OCI-LY7 (cell line): ENCODE results near the gene KATNA1. TPM values are rescaled to one million over a fixed set of nuclear protein-coding genes. Genes with fewer than 3 reads are reported as not detected.

Source experiments
- Bru-seq: library from RNA; stranded (reverse); fragments of 400-500 nt; gene quantifications from one replicate; lab custom pipeline; 2021; lab: Mats Ljungman, UMichigan
- BruChase-seq, 2 experiments: library from RNA; stranded (reverse); fragments of 400-500 nt; gene quantifications; one replicate each; lab custom pipeline; 2021; lab: Mats Ljungman, UMichigan
- BruUV-seq: library from RNA; stranded (reverse); fragments of 400-500 nt; replicated peaks from 2 replicates; lab custom pipeline; 2021; lab: Mats Ljungman, UMichigan
- CTCF ChIA-PET: fragments of 300-600 bp; sonication (Branson Sonifier 250); formaldehyde crosslinking; loops from one replicate; lab custom pipeline; 2022; ENCODE audit warnings: antibody characterized with exemption; ENCODE audit not compliant: unreplicated experiment; lab: Charles Lee
- POLR2A ChIA-PET: fragments of 300-600 bp; sonication (Branson Sonifier 250); formaldehyde crosslinking; loops from one replicate; lab custom pipeline; 2022; ENCODE audit warnings: antibody characterized with exemption; lab: Charles Lee
- DNase-seq: peaks from one replicate; pipeline ENCODE4 v3.0.0-alpha.2; 2015; ENCODE audit warnings: low spot score
- H2AFZ ChIP-seq: fragments of 200-600 bp; sonication (generic), shearing (Covaris generic); 2 replicates; pipeline ENCODE4 v1.6.1; 2014; ENCODE audit warnings: mild to moderate bottlenecking, antibody characterized with exemption, low read length, moderate library complexity
- H3K27ac ChIP-seq: fragments of 200-600 bp; sonication (generic); 2 replicates; pipeline ENCODE4 v1.5.1; 2014; ENCODE audit warnings: mixed run types, low read depth, mild to moderate bottlenecking, moderate library complexity, low read length, inconsistent platforms; ENCODE audit not compliant: poor library complexity, severe bottlenecking
- H3K36me3 ChIP-seq: fragments of 200-600 bp; sonication (generic); 2 replicates; pipeline ENCODE4 v1.6.1; 2014; ENCODE audit warnings: mild to moderate bottlenecking, antibody characterized with exemption, low read length, moderate library complexity, mixed read lengths; ENCODE audit not compliant: insufficient read depth
- H3K4me1 ChIP-seq: fragments of 200-600 bp; sonication (generic); 2 replicates; pipeline ENCODE4 v1.5.1; 2014; ENCODE audit warnings: mild to moderate bottlenecking, low read length; ENCODE audit not compliant: insufficient read depth, poor library complexity, severe bottlenecking
- H3K4me2 ChIP-seq: fragments of 200-600 bp; sonication (generic); 2 replicates; pipeline ENCODE4 v1.6.1; 2014; ENCODE audit warnings: mild to moderate bottlenecking, low read length
- H3K4me3 ChIP-seq: fragments of 200-600 bp; sonication (generic); 2 replicates; pipeline ENCODE4 v1.5.1; 2014; ENCODE audit warnings: mild to moderate bottlenecking, low read depth, low read length; ENCODE audit not compliant: poor library complexity, severe bottlenecking
- H3K79me2 ChIP-seq: fragments of 200-600 bp; sonication (generic); 2 replicates; pipeline ENCODE4 v1.6.1; 2016; ENCODE audit warnings: low read depth, mild to moderate bottlenecking, low read length, moderate library complexity, mixed read lengths; ENCODE audit not compliant: insufficient read depth
- H3K9me2 ChIP-seq: fragments of 200-600 bp; sonication (generic); 2 replicates; pipeline ENCODE4 v1.6.1; 2016; ENCODE audit warnings: mild to moderate bottlenecking, low read length, mixed read lengths; ENCODE audit not compliant: insufficient read depth
- H3K9me3 ChIP-seq: fragments of 200-600 bp; sonication (generic); 2 replicates; pipeline ENCODE4 v1.6.1; 2014; ENCODE audit warnings: mild to moderate bottlenecking, mixed run types, low read length, mixed read lengths
- H4K20me1 ChIP-seq: fragments of 200-600 bp; sonication (generic); 2 replicates; pipeline ENCODE4 v1.6.1; 2014; ENCODE audit warnings: mild to moderate bottlenecking, antibody characterized with exemption, low read length, moderate library complexity, mixed read lengths; ENCODE audit not compliant: insufficient read depth
- CTCF ChIP-seq: fragments of 200-600 bp; sonication (generic); conservative IDR thresholded peaks from 2 replicates; pipeline ENCODE4 v1.5.1; 2014; ENCODE audit warnings: mild to moderate bottlenecking, antibody characterized with exemption, low read length, moderate library complexity, mixed read lengths
- EZH2phosphoT487 ChIP-seq: fragments of 200-600 bp; sonication (generic); IDR thresholded peaks from 2 replicates; pipeline ENCODE4 v1.6.1; 2018; ENCODE audit warnings: low read depth, borderline replicate concordance, mild to moderate bottlenecking, mixed run types, antibody characterized with exemption, low read length, moderate library complexity, mixed read lengths
- intact Hi-C: fragments of 100-400 bp; cut with micrococcal nuclease; formaldehyde crosslinking; loops from one replicate; pipeline ENCODE4 v1.10.0; 2022; ENCODE audit not compliant: unreplicated experiment
- long read RNA-seq: library from polyadenylated mRNA; stranded (forward); transcript quantifications from one replicate; pipeline ENCODE4 v2.0.0, GENCODE V29; 2022
- total RNA-seq, 2 experiments: library from RNA; depleted of rRNA in 1 of 2; stranded (reverse); fragments of >200 nt in 1 of 2; shearing (Covaris generic) in 1 of 2; gene quantifications; 2 replicates each; pipeline ENCODE4 v1.2.3, GENCODE V29; 2014 to 2022

KATNA1 gene
- total RNA-seq (2014; rRNA removed; shearing (Covaris generic)) (35.1 and 40.9 TPM in 2 replicates), total RNA-seq (2022) (32.8 and 36.5 TPM in 2 replicates), Bru-seq, nascent RNA (percentile 76 among the genes with signal in this experiment), BruChase-seq, experiment 1, labeled RNA remaining after a 6-hour chase (percentile 69 among the genes with signal in this experiment), BruChase-seq, experiment 2, labeled RNA remaining after a 2-hour chase (percentile 72 among the genes with signal in this experiment)
- long read RNA-seq, transcript KATNA1-203 (11 exons, 1,984 nt) = major isoform, 79 of 105 reads
- long read RNA-seq, partial matches to known transcripts = 5 of 105 reads
- long read RNA-seq, other reads (novel, unspliced or antisense) = 21 of 105 reads

GRCh38 chr6:149648148-149649145, at the start of gene KATNA1:
Gene KATNA1, minus strand, starts transcription at chr6:149648714. Its CDS starts 10,167 bp downstream, at chr6:149638547.
- intact Hi-C loops = loop anchor here (1.0 to 5.0 kb wide), 3 partner anchors 83 to 102 kb away; partner anchors contain the start of genes NUP43, PCMT1 and PPIL4
- Histone ChIP-seq H3K4me1 (peaks cover 58% of the 10 kb centered on the region), H3K4me2 (peak within 1 kb of the TSS; percentile 82), H3K9me2 (no peaks in the 10 kb centered on the region), H3K9me3 (no peaks in the 10 kb centered on the region), H3K4me3 (peak within 1 kb of the TSS; percentile 84), H2AFZ (peak within 1 kb of the TSS; percentile 87), H3K27ac (peak within 1 kb of the TSS; percentile 98), H4K20me1 (no peaks in the 10 kb centered on the region), H3K79me2 (peaks cover 49% of the 10 kb centered on the region), H3K36me3 (peaks cover 10% of the 10 kb centered on the region)
- BruUV-seq = no TSS peak
- ChIA-PET POLR2A (interaction anchor here (0.6 to 1.2 kb wide), 2 partner anchors 24 to 121 kb away, joined by 3 read pairs; no protein-coding TSS in a partner anchor), CTCF (no interaction called here)
- TF ChIP-seq CTCF (0 out of 2 replicates have a peak, but pooled peaks have one; percentile 21), EZH2phosphoT487 (no peak)
- peak; percentile 93 for DNase-seq

- POLR2A ChIA-PET = interaction anchor here (0.6 kb wide), 1 partner anchor 8 kb away, joined by 6 read pairs; no protein-coding TSS in a partner anchor
- CTCF ChIA-PET = no interaction called here
- no peak overlapping the region for H2AFZ ChIP-seq
Observed at GRCh38 chr6:149698175-149698574, 49.7 kb upstream of the KATNA1 start.

More at GRCh38 chr6:149698175-149698574, 49.7 kb upstream of the KATNA1 start:
- no peak for DNase-seq
- no peak for TF ChIP-seq CTCF
- TF ChIP-seq EZH2phosphoT487 = no peak
- Histone ChIP-seq H4K20me1 (peaks cover 13% of the 10 kb centered on the region; the same call in 1 of the 2 replicates), H3K36me3 (peaks cover 82% of the 10 kb centered on the region), H3K27ac (no peak overlapping the region), H3K4me2 (no peak overlapping the region), H3K4me1 (no peaks in the 10 kb centered on the region), H3K9me2 (no peaks in the 10 kb centered on the region), H3K79me2 (peaks cover 91% of the 10 kb centered on the region), H3K4me3 (no peak overlapping the region), H3K9me3 (no peaks in the 10 kb centered on the region)
- no TSS peak for BruUV-seq
- intact Hi-C loops = loop anchor here (2.0 kb wide), 1 partner anchor 133 kb away; no protein-coding TSS in a partner anchor
